GM21576 (cell line): ENCODE results near the gene SEL1L.
"Not testable (repeated sequence)": the region's sequence is repeated elsewhere in the genome, so short reads cannot be mapped to it uniquely, and the experiment has no call there.

Source experiments
- ATAC-seq: cut with Tn5 transposase; IDR thresholded peaks from one replicate; pipeline ENCODE4 v1.9.1; 2021; ENCODE audit warnings: mild to moderate bottlenecking, moderate library complexity; ENCODE audit not compliant: unreplicated experiment

Gene SEL1L

DNA sequence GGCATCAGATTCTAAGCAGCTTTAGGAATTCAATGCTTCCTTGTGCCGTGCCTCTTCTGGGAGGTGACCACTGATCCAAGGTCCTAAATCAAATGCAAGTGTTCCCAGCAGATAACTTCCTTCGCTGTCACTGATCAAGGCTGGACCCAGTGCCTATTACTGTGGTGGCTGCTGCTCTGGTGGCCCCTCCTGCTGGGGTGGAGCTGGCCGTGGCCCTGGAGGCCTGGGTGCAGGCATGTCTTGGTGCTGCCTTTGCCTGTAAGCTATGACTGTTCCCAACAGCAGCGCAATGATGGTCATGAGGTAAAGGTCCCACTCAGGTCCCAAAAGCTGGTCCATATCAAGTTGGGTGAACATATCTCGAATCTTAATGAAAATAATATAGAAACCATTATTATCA, 56.8 kb downstream of the SEL1L start:
- no peak for ATAC-seq

DNA sequence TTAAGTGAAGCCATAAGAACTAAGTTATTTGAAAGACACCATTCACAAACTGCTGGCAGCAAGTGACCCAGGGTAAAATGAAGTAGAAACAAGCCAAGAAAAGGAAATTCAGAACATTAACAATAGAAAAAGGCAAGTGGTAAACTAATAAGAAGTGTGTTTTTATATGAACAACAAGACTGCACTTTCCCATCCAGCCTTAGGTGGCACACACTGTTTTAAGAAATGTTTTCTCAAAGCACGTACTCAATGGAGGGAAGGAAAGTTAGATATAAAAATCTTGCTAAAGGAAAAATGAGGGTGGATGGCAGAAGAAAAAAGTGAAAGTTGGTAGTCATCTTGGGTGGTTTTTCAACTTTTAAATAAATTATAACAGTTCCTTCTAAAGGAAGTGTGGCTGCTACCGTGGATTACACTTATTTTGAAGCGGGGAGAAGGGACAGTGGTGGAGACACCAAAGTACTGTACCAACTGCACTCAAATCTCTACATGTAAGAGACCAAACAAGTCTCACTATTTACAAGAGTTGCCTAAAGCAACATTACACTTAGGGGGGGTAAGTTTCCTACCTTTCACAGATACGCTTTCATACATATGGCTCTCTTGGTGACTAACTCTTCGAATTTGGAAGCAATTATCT, 58.8 kb downstream of the SEL1L start:
- ATAC-seq, result no peak

DNA sequence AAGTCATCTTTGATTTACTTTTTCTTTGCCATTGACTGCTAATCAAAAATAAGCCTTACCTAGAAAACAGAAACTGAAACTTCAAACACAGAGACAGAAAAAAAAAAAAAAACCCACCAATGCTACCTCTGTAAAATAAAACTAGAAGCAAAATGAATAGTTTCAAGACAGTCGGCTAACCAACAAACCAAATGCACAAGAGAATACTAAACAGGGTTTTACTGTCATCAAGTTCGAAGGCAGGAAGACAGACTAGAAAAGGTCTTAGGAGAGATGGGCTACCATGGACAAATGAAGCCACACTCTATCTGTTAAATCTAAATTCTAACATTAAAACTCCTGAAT, 59.5 kb downstream of the SEL1L start:
- peak; percentile 59 for ATAC-seq

DNA sequence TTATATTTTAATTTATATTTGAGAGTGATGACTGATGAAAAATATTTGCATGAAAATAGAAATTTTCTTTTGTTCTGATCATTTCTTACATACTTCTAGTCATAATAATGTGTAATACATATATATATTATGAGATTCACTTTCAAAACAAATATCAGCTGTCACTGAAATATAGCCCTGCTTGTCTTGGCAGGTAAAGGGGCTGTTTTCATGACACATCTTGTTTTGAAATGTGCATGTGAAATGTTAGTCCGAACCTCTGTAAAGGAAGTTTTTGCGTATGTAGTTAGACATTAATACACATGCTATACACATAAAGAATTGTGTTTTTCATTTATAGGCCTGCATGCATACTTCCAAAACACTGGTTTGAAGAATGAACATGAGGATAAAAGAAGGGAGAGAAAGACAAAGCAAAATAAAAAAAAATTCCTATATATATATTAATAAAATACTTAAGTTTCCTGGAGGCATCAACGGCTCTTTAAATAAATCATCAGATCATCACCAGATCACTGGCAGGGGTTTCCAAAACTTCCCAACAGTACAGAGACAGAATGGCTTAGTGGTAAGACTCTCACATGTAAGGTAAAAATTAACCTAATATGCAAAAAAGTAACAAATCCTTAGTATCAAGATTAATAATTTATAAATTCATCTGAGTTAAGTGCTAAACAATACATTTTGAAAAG, 60.1 kb downstream of the SEL1L start:
- ATAC-seq, result peak; percentile 18

DNA sequence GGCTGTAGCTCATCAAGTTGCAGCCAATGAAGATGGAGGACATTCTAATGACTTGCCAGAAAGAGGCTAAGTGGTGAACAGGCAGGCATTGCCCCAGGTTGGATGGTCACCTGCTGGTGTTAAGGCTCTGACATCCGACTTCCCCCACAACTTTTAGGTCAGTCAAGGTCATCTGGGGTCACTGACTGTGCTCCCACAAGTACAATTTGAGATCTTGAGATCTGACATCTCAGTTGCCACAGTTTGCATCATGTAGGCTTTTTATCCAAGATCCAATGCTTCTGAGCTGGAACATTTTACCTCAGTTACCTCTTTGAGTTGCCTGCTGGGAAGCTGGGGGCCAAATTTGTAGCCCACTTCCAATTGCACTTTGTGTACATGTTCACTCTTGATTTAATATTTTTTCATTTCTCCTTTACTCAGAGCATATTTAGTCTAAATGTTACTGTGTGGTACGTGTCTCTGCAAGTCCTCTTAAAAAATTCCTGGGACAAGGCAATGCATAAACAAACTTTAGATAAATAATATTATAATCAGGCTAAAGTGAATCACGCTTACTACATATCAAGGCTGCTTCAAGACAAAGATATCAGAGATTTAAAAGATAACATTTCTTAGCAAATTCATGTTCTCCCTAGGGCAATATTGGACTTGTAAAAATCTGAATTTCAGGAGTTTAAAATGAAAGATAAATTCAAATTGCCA, 61.4 kb downstream of the SEL1L start:
- ATAC-seq, result no peak

DNA sequence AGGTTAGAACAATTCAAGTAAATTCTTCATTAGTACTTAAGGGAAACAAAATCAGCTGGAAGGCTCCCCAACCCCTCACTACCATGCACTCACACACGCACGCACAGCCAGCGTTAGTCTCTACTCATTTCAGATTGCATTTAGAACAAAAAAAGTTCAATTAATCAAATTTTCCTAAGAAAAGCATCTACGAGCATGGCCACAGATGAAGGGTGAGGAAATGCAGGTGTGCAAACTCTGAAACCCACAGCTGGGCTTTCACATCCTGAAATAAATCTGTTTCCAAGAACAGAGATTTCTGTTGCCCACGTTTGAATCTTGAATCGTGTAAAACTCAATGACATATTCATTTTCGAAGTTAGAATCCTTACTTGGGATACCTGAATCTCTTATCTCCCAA, 62.6 kb downstream of the SEL1L start:
- peak; percentile 34 for ATAC-seq

DNA sequence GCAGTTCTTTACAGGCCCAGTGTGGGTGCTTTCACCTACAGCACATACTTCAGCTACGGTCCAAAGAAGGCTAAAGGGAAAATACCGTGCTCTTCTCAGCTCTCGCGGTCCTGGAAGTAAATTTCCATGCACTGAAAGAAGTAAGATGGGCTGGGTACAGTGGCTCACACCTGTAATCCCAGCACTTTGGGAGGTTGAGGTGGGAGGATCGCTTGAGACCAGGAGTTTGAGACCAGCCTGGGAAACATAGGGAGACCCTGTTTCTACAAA, 63.2 kb downstream of the SEL1L start:
- ATAC-seq, result peak; percentile 26

DNA sequence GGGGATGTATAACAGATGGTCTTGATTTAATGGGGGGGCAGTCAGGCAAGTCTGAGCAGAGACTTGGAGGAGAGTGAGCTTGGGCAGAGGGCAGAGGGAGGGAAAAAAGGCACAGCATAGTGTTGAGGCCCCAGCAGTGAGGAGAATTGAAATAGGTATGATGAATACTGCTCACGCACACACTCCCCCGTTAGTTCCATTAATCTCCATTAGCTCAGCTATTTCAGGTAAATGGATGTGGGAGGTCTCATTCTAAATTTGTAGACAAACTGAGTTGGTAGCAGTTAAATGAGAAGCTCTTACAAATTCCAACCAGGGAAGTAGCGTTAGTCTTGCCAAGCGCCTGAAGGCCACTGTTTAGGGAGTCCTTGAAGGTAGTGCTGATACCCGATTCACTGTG, 66.8 kb downstream of the SEL1L start:
- no peak for ATAC-seq

DNA sequence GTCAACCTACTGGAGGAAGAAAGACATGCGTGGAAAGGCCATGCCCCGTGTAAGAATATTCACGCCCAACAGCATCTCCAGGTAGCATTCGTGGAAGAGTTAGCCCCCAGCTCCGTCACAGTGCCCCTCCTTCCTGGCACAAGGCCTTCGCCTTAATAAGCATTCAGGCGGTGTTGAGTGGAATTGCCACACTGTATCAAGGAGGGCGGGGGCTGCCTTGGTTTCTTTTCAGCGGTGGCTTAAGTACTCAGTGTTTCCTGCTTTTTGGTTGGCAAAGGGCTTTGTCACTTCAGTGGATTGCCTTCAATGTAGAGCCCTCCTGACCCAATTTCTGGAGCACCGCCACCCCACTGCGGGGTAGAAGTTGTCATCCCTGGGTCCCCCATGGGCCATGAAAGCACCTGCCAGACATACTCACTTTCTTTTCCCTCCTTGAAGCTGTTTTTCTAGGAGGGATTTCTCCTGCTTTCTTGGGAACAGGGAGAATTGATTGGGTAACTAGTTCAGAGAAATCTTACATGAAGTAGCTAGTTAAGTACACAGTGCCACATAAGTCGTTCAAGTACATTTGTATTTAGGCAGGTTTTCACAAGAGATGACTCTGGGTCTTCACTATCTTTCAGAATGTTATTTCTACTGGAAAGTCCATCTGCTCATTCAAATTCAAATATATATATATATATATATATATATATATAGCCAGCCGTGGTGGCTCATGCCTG, 68.0 kb downstream of the SEL1L start:
- no peak for ATAC-seq

DNA sequence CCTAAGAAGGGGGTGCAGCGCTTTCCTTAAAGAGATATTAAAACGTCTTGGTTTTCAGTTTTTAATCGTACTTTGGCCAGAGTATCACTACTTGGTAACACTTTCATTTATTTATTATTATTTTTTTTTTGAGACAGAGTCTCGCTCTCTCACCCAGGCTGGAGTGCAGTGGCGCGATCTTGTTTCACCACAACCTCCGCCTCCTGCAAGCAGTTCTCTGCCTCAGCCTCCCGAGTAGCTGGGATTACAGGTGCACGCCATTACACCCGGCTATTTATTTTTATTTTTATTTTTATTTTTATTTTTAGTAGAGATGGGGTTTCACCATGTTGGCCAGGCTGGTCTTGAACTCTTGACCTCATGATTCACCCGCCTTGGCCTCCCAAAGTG, 68.7 kb downstream of the SEL1L start:
- ATAC-seq, result not testable (repeated sequence)

DNA sequence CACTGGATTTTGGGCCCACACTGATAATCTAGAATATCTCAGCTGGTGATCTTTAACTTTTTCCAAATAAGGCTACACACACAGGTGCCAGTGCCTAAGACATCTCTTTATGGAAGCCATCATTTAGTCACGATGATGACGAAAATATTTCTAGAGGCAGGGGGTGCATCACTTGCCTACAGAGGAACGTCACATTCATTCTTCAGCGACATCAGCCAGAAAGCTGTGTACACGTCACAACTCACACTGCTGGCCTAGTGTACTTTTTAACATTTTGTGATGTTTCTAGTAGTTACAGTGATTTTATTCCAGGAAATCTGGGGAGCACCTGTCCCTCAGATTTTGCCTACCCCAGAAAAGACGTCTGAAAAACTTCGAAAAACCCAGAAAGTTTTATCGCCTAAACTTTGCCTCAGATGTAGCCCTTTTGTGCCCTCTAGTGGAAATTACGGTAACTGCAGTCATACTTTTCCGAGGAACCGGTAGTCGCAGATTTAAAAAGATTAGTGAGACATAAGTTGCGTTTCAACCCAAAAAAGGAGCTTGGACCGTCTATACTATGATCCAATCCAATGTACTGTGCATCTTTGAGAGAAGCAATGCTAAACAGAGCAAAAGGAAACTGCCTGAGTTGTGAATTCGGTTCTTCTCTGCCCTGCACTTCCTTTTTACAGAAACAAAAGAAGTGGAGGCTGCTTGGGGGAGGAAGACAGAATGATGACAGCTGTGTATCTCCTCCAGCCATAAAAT, 69.2 kb downstream of the SEL1L start:
- peak; percentile 72 for ATAC-seq

DNA sequence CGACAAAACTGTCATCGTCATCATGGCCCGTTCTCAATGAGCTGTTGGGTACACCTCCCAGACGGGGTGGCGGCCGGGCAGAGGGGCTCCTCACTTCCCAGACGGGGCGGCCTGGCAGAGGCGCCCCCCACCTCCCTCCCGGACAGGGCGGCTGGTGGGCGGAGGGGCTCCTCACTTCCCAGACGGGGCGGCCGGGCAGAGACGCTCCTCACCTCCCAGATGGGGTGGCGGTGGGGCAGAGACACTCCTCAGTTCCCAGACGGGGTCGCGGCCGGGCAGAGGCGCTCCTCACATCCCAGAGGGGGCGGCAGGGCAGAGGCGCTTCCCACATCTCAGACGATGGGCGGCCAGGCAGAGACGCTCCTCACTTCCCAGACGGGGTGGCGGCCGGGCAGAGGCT, 71.3 kb downstream of the SEL1L start:
- ATAC-seq, result not testable (repeated sequence)

DNA sequence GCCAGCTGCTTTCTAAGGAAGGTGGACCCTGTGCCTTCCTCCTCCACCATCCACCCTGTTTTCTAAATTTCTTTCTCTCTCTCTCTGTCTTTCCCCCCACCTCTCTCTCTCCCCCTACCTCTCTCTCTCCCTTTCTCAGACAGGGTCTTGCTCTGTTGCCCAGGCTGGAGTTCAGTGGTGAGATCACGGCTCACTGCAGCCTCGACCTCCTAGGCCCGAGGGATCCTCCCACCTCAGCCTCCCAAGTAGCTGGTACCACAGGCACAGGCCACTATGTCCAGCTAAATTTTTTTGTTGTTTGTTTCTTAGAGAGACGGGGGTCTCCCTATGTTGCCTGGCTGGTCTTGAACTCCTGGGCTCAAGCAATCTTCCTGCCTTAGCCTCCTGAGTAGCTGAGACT, 73.7 kb downstream of the SEL1L start:
- ATAC-seq, result no peak

DNA sequence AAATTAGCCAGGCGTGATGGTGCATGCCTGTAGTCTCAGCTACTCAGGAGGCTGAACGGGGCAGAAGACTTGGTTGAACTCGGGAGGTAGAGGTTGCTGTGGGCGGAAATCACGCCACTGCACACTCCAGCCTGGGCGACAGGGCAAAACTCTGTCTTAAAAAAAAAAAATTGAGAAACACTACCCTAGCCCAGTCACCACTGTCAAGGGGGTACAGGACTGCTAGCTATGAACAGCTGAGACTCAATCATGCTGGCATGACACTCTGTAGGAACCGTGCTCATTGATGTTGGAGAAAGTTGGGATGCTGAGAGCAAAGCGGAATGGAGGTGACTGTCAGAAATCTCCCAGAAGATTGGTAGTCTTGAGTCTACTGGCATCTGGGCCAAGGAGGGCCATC, 75.3 kb downstream of the SEL1L start:
- no peak for ATAC-seq

DNA sequence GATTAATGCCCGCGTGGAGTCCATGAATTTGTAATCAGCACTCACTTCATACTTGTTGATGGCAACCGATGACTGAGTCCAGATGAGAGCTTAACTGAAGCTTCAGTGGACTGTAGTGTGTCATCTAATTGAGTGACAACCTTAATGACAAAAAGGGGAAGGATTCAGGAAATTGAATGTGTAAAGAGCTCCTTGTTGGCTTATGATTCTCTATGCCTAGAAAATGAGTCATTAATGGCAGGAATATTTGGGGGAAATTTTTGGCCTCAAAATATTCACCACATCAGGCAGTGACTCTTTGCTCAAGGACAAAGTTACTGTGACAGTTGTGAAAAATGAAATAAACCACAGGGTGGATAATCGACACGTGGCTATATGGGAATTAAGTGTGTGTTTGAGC, 78.3 kb downstream of the SEL1L start:
- ATAC-seq, result peak; percentile 8

DNA sequence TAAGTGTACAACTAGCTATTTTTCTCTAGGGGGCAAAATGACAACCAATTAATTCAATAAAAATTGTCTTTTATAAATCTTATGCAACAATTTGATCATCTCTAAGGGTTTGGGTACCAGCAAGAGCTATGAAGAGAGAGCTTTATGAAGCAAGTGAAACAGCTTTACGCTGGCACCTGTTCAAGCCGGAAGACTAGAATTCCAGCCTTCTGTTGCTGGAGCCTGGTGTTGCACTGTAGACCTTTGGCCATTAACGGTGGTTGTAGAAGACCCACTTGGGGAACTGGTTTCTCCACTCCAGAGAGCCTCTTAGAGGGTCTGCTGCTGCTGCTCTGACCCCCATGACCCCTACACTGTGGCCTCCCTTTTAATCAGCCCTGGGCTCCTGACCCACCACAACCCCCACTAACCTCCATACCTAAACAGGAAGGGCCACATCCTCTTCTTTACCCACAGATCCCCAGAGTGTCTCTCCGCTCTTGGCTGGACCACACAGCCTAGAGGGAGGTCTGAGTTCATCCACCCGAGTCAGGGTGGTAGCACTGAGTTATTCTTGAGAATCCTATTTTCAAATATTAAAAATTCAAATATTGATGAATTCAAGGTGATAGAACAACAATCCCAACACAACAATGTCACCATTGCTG, 79.0 kb downstream of the SEL1L start:
- peak; percentile 61 for ATAC-seq

DNA sequence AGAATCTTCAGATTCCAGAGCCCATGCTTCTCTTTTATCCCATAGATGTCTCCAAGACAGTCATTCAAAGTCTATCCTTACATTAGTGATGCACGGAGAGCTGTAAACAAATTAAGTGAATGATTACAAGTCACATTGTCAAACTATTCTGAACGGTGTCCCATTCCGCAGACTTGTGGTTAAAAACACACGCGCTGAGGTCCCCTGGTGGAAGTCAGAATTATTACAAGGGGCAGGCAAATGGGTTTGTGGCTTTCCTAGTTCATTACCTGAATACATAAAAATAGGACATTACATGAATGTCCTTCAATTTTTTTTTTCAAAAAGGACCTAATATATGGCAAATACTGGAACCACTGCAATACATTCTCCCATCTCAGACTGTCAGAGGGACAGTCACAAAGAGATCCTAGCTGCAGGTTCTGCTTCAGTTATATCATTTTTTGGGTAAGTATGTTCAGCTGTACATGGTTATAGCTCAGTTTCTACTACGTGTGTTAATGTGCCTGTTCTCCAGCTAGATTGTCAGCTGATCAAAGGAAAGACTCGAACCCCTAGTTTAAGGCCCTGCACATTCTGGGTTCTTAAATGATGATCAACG, 80.4 kb downstream of the SEL1L start:
- peak; percentile 68 for ATAC-seq

DNA sequence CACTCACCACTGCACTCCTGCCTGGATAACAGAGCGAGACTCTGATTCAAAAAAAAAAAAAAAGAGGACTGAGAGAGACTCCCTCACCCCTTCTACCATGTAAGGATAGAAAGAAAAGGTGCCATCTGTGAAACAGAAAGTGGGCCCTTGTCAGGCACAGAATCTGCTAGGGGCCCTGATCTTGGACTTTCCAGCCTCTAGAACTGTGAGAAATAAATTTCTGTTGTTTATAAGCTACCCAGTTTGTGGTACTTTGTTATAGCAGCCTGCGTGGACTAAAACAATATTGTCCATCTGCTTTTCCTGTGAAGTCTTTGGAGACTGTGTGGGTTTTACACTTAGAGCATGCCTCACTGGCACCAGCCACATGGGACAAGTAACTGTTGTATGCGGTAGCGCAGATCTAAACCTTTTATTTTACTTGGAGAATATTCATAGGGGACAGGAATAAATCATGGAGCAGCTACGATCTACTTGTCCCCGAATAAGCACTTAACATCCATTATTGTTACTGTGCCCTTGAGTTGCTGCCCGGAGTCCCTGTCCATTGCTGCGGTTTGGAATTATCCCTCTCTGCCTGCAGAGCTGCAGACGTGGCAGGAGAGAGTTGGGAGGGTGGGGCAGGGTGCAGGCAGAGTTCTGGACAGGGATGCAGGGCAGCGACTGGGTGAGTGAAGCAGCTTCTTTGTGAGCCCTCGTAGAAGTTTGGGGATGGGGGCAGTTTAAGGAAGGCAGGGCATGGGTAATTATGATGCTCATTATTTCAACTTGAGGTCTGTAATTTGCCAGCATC, 81.1 kb downstream of the SEL1L start:
- no peak for ATAC-seq

DNA sequence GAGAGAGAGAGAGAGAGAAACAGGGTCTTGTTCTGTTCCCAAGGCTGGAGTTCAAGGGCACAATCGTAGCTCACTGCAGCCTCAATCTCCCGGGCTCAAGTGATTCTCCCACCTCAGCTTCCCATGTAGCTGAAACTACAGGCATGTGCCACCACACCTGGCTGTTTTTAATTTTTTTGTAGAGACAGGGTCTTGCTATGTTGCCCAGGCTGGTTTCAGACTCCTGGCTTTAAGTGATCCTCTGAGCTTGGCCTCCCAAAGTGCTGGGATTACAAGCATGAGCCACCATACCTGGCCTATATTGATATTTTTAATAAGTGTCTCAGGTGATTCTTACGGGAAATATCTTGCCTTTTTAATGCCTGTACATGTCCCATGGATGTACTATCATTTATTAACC, 82.7 kb downstream of the SEL1L start:
- ATAC-seq, result no peak

DNA sequence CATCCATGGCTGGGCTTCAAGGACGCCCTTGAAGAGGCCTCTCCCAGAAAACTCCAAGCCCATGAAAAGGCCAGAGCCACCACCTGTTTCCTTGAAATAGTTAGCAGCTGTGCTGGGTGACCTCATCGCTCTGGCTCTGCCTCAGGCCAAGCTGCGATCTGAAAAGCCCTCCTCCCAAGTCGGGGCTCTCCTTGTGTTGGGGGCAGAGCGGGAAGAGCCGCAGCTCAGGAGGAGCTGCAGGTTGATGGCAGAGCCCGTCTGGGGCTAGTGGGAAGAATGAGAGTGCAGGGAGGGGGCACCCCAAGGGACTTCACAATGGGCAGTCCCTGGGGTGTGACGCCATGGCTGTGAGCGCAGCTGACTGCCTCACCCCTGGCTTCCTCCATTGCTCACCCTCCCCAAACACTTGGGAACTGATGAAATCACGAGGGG, 83.5 kb downstream of the SEL1L start:
- ATAC-seq, result no peak
